GM12801 (cell line): Measurements from ENCODE around the gene SNRNP48.

Experiments used
- TF ChIP-seq, protein P1 (sequence below): IDR thresholded peaks from one replicate; pipeline ENCODE4 v1.5.1; 2011; ENCODE audit warnings: control low read depth; ENCODE audit not compliant: insufficient read length; ENCODE audit errors: extremely low read depth

The SNRNP48 gene

DNA sequence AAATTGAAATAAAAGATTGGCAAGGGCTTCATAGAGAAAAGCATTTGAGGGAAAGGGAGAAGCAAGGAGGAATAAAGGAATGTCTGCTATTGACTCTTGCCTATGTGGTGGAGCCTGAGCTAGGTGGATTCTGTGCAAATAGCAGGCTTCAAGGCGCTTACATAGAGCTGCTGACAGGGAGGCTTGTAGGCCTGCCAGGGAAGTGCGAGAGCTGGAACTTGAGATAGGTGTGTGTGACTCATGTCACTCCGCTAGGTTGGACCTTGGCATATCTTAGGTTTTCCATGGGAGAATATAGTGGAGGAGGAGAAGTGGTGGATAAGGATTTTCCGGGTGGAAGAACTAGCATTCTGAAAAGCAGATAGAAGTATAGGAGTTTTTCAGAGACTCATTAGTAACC lies 14.0 kb downstream of the SNRNP48 start:
- TF ChIP-seq, protein P1, sequence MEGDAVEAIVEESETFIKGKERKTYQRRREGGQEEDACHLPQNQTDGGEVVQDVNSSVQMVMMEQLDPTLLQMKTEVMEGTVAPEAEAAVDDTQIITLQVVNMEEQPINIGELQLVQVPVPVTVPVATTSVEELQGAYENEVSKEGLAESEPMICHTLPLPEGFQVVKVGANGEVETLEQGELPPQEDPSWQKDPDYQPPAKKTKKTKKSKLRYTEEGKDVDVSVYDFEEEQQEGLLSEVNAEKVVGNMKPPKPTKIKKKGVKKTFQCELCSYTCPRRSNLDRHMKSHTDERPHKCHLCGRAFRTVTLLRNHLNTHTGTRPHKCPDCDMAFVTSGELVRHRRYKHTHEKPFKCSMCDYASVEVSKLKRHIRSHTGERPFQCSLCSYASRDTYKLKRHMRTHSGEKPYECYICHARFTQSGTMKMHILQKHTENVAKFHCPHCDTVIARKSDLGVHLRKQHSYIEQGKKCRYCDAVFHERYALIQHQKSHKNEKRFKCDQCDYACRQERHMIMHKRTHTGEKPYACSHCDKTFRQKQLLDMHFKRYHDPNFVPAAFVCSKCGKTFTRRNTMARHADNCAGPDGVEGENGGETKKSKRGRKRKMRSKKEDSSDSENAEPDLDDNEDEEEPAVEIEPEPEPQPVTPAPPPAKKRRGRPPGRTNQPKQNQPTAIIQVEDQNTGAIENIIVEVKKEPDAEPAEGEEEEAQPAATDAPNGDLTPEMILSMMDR = no peak

DNA sequence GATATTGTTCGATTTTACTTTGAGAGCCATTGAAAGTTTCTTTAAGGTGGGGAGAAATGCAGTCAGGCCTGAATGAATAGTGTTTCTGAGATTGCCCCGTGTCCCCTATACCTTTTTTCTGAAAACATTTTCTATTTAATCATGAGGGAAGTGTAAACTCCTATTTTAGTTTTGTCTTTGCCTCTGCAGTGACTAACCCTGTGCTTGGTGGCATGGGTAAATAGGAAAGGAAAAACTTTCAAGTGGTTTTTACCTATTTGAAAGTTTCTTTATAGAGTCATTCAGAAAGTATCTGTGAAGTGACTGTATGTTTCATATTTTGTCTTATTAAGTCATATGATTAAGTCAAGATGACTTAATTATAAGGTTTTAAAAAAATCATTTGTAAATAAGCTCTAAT lies 14.5 kb downstream of the SNRNP48 start:
- TF ChIP-seq, protein P1 = no peak

- TF ChIP-seq, protein P1 = no peak
These were observed 25.8 kb downstream of the SNRNP48 start for GRCh38 chr6:7615611-7616383.

- TF ChIP-seq, protein P1 = no peak
These were observed 28.1 kb downstream of the SNRNP48 start for GRCh38 chr6:7617801-7618764.

- TF ChIP-seq, protein P1 = no peak
These were observed 31.8 kb downstream of the SNRNP48 start for GRCh38 chr6:7621761-7622160.

GRCh38 chr6:7624796-7625710 lies 35.1 kb downstream of the SNRNP48 start:
- TF ChIP-seq, protein P1 = no peak

DNA sequence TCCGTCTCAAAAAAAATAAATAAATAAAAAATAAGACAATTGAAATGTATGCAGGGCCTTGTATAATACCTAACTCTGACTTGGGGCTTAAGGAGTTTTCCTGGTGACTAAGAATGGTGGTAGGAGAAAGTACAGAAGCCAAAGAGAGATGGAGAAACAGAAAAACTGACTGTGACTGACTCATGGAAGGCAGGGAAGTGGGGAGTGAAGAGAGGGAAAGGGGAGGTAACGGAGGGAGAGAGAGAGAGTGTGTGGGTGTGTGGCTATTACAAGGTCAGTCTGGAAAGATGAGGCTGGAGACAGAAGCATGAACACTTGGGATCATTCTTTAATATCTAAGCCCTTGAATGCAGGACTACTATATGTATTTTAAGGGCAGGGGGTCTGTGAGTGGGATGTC lies 38.5 kb downstream of the SNRNP48 start:
- TF ChIP-seq, protein P1 = no peak
